IMR-90 (cell line): ENCODE results near the gene TEX22.

Experiments used
- CEBPB ChIP-seq: IDR thresholded peaks from 2 replicates; pipeline ENCODE4 v1.6.1; 2012; ENCODE audit warnings: low read depth, low read length, improper control_type of control experiment
- CTCF ChIP-seq: conservative IDR thresholded peaks from 2 replicates; pipeline ENCODE4 v1.5.1; 2012; ENCODE audit warnings: mild to moderate bottlenecking, low read depth, low read length, improper control_type of control experiment
- FOS ChIP-seq: fragments of 150-350 bp; IDR thresholded peaks from 2 replicates; pipeline ENCODE4 v1.6.1; 2016; ENCODE audit warnings: low read depth, low read length
- MAFK ChIP-seq: IDR thresholded peaks from 2 replicates; pipeline ENCODE4 v1.6.1; 2012; ENCODE audit warnings: low read depth, low read length, improper control_type of control experiment
- MAZ ChIP-seq: IDR thresholded peaks from 2 replicates; pipeline ENCODE4 v1.6.1; 2012; ENCODE audit warnings: low read depth, mild to moderate bottlenecking, low read length, improper control_type of control experiment, moderate library complexity, borderline replicate concordance
- POLR2A ChIP-seq: IDR thresholded peaks from 2 replicates; pipeline ENCODE4 v1.6.1; 2012; ENCODE audit warnings: mild to moderate bottlenecking, low read depth, low read length
- RCOR1 ChIP-seq: IDR thresholded peaks from 2 replicates; pipeline ENCODE4 v1.6.1; 2012; ENCODE audit warnings: mild to moderate bottlenecking, low read length, improper control_type of control experiment; ENCODE audit not compliant: insufficient replicate concordance
- RFX5 ChIP-seq: IDR thresholded peaks from 2 replicates; pipeline ENCODE4 v1.8.0; 2012; ENCODE audit warnings: low read depth, mild to moderate bottlenecking, low read length, moderate library complexity
- SMC3 ChIP-seq: fragments of 150-350 bp; IDR thresholded peaks from 2 replicates; pipeline ENCODE4 v1.6.1; 2016; ENCODE audit warnings: low read depth, mild to moderate bottlenecking, antibody characterized with exemption, low read length, moderate library complexity

GRCh38 chr14:105460616-105461015 is 62.3 kb downstream of the TEX22 start:
- no peak for TF ChIP-seq POLR2A
- no peak for TF ChIP-seq RCOR1
- no peak for TF ChIP-seq SMC3
- TF ChIP-seq CTCF, result no peak
- TF ChIP-seq MAFK, result no peak
- no peak for TF ChIP-seq CEBPB
- no peak for TF ChIP-seq MAZ
- no peak for TF ChIP-seq RFX5
- no peak for TF ChIP-seq FOS
